CD14-positive monocyte (primary cell): Measurements from ENCODE around the gene ABCB7. TPM values are rescaled to one million over a fixed set of nuclear protein-coding genes. Genes with fewer than 3 reads are reported as not detected.

ENCODE experiments used
- DNase-seq, 3 donors: peaks; one replicate each; pipeline ENCODE4 v3.0.0-alpha.2; 2011 to 2022
- H2AFZ ChIP-seq: 2 replicates; pipeline ENCODE4 v1.6.0; 2012; ENCODE audit warnings: mild to moderate bottlenecking, low read depth, low read length, inconsistent platforms; ENCODE audit not compliant: insufficient read depth, poor library complexity, severe bottlenecking
- H3K27ac ChIP-seq, 2 donors: 1 replicate in 1 of 2; 2 replicates in 1 of 2; pipeline ENCODE4 v1.5.1; 2012 to 2013; ENCODE audit warnings: low read length in 2 of 2, control low read depth in 1 of 2, inconsistent platforms in 1 of 2, low read depth in 1 of 2, mild to moderate bottlenecking in 1 of 2
- H3K27me3 ChIP-seq, 2 donors: one replicate each; pipeline versions ENCODE4 v1.6.0 to v1.6.1; 2011 to 2013; ENCODE audit warnings: low read length in 2 of 2; ENCODE audit not compliant: control insufficient read depth in 2 of 2, insufficient read depth in 2 of 2
- H3K36me3 ChIP-seq, 2 donors: replicated peaks in 1 of 2; 1 replicate in 1 of 2; 2 replicates in 1 of 2; pipeline versions ENCODE4 v1.5.1 to v1.6.1; 2012 to 2013; ENCODE audit warnings: low read length in 2 of 2, control low read depth in 1 of 2, inconsistent platforms in 1 of 2, mild to moderate bottlenecking in 1 of 2; ENCODE audit not compliant: insufficient read depth in 2 of 2, control insufficient read depth in 1 of 2
- H3K4me1 ChIP-seq, 2 donors: 1 replicate in 1 of 2; 2 replicates in 1 of 2; pipeline versions ENCODE4 v1.5.1 to v1.6.1; 2012 to 2013; ENCODE audit warnings: low read length in 2 of 2, control low read depth in 1 of 2, inconsistent platforms in 1 of 2, mild to moderate bottlenecking in 1 of 2, moderate library complexity in 1 of 2; ENCODE audit not compliant: insufficient read depth in 2 of 2, control insufficient read depth in 1 of 2
- H3K4me2 ChIP-seq: replicated peaks from 2 replicates; pipeline ENCODE3; 2012; ENCODE audit warnings: low read length, moderate library complexity, mild to moderate bottlenecking; ENCODE audit not compliant: poor library complexity, severe bottlenecking; ENCODE audit errors: extremely low read depth
- H3K4me3 ChIP-seq, 3 experiments: fragments of 200-600 bp in 1 of 3; sonication (generic) in 1 of 3; replicated peaks in 1 of 3; 1 replicate in 2 of 3; 2 replicates in 1 of 3; pipeline ENCODE4 v1.5.1; 2011 to 2013; ENCODE audit warnings: low read length in 3 of 3, mild to moderate bottlenecking in 3 of 3, control low read depth in 2 of 3, low read depth in 2 of 3, inconsistent platforms in 1 of 3, moderate library complexity in 1 of 3
- H3K79me2 ChIP-seq: 2 replicates; pipeline ENCODE4 v1.6.0; 2012; ENCODE audit warnings: mild to moderate bottlenecking, control low read depth, inconsistent platforms, low read length, moderate library complexity; ENCODE audit not compliant: insufficient read depth
- H3K9ac ChIP-seq: 2 replicates; pipeline ENCODE4 v1.6.0; 2017; ENCODE audit warnings: low read length, mild to moderate bottlenecking; ENCODE audit not compliant: insufficient read depth, poor library complexity, severe bottlenecking
- H3K9me3 ChIP-seq, 2 donors: replicated peaks in 1 of 2; 1 replicate in 1 of 2; 2 replicates in 1 of 2; pipeline versions ENCODE4 v1.5.1 to v1.6.1; 2012 to 2013; ENCODE audit warnings: low read length in 2 of 2, control low read depth in 1 of 2; ENCODE audit not compliant: control insufficient read depth in 1 of 2, insufficient read depth in 1 of 2
- H4K20me1 ChIP-seq: 2 replicates; pipeline ENCODE4 v1.6.0; 2012; ENCODE audit warnings: mild to moderate bottlenecking, low read length, control low read depth, moderate library complexity; ENCODE audit not compliant: insufficient read depth
- H3K27ac Mint-ChIP-seq, 7 donors: one replicate each; pipeline ENCODE4 v1.8.0; 2020; ENCODE audit warnings: mild to moderate bottlenecking in 7 of 7, mixed read lengths in 7 of 7, moderate library complexity in 6 of 7, inconsistent platforms in 2 of 7
- H3K27me3 Mint-ChIP-seq, 3 donors: one replicate each; pipeline ENCODE4 v1.8.0; 2021 to 2022; ENCODE audit warnings: low read depth in 3 of 3, mild to moderate bottlenecking in 3 of 3, mixed read lengths in 3 of 3, moderate library complexity in 3 of 3, inconsistent platforms in 1 of 3
- H3K36me3 Mint-ChIP-seq, 2 donors: one replicate each; pipeline ENCODE4 v1.8.0; 2020; ENCODE audit warnings: mixed read lengths in 2 of 2, inconsistent platforms in 1 of 2, mild to moderate bottlenecking in 1 of 2
- H3K4me1 Mint-ChIP-seq: one replicate; pipeline ENCODE4 v1.8.0; 2020; ENCODE audit warnings: mild to moderate bottlenecking, mixed read lengths
- H3K4me3 Mint-ChIP-seq, 2 donors: one replicate each; pipeline ENCODE4 v1.8.0; 2020; ENCODE audit warnings: mild to moderate bottlenecking in 2 of 2, mixed read lengths in 2 of 2, moderate library complexity in 1 of 2
- H3K9me3 Mint-ChIP-seq, 7 donors: one replicate each; pipeline ENCODE4 v1.8.0; 2020 to 2022; ENCODE audit warnings: mixed read lengths in 7 of 7, mild to moderate bottlenecking in 6 of 7, moderate library complexity in 6 of 7, inconsistent platforms in 2 of 7
- CTCF ChIP-seq: fragments of 200-600 bp; IDR thresholded peaks from one replicate; pipeline ENCODE4 v1.8.0; 2022; ENCODE audit warnings: antibody characterized with exemption, mild to moderate bottlenecking
- WGBS: methylation state at CpG from one replicate; pipeline ENCODE4 v1.1.5; 2013; ENCODE audit warnings: missing lambda C conversion rate; ENCODE audit not compliant: insufficient coverage; 5-methylcytosine and 5-hydroxymethylcytosine counted together
- intact Hi-C, 2 donors: fragments of 100-400 bp; cut with micrococcal nuclease; formaldehyde crosslinking; loops; one replicate each; pipeline versions ENCODE4 v1.15.0 to v1.15.1; 2023
- polyA plus RNA-seq, 3 donors: library from polyadenylated mRNA; depleted of rRNA in 1 of 3; unstranded in 2 of 3; stranded (reverse) in 1 of 3; fragments of 300-500 nt in 2 of 3; fragments of >200 nt in 1 of 3; fragmentation: Illumina TruSeq in 2 of 3; gene quantifications; 1 replicate in 2 of 3; 2 replicates in 1 of 3; pipeline ENCODE4 v1.2.3, GENCODE V29; 2012 to 2021

ABCB7 gene
- polyA plus RNA-seq, 3 donors: 14.8 to 19.7 (median 18.5) TPM

- H3K36me3 ChIP-seq: no peaks in the 10 kb centered on the region
- peak overlapping the region; percentile 77 to 87 (median 78) for H3K4me3 ChIP-seq
- no CpG with 5 or more reads among the region's 6 CpGs for WGBS
- H3K79me2 ChIP-seq: peaks cover 35% of the 10 kb centered on the region
- H3K27me3 ChIP-seq: no peaks in the 10 kb centered on the region
- peaks cover 20% of the 10 kb centered on the region for H3K4me1 Mint-ChIP-seq
- H3K27ac ChIP-seq: peak overlapping the region; percentile 81 to 85
- no peaks in the 10 kb centered on the region for H4K20me1 ChIP-seq
- no peaks in the 10 kb centered on the region for H3K36me3 Mint-ChIP-seq
- H3K27me3 Mint-ChIP-seq: peaks cover 0 to 4% (median 1%) of the 10 kb centered on the region in 3 donors
- no peak for TF ChIP-seq CTCF
- H3K4me1 ChIP-seq: peaks cover 2 to 7% of the 10 kb centered on the region in 2 donors
- H3K9me3 Mint-ChIP-seq: peaks cover 0 to 6% (median 2%) of the 10 kb centered on the region in 7 donors
- peak overlapping the region; percentile 88 to 97 (median 95) for H3K27ac Mint-ChIP-seq
- no peaks in the 10 kb centered on the region for H3K9me3 ChIP-seq
- peak overlapping the region; percentile 71 for H3K4me2 ChIP-seq
- H2AFZ ChIP-seq: peak overlapping the region; percentile 85
- DNase-seq: no peak
- peak overlapping the region; percentile 89 to 99 for H3K4me3 Mint-ChIP-seq
- H3K9ac ChIP-seq: peak overlapping the region; percentile 79
- intact Hi-C loops: no loop called here
Observed at GRCh38 chrX:75155447-75155826, 646 bp downstream of the ABCB7 start.

- Histone ChIP-seq H3K4me3 (no peak overlapping the region), H2AFZ (no peak overlapping the region), H3K79me2 (peaks cover 36% of the 10 kb centered on the region), H3K4me1 (peaks cover 2 to 7% of the 10 kb centered on the region in 2 donors), H3K4me2 (peak overlapping the region; percentile 71), H3K36me3 (no peaks in the 10 kb centered on the region), H3K27ac (no peak overlapping the region), H4K20me1 (no peaks in the 10 kb centered on the region), H3K27me3 (no peaks in the 10 kb centered on the region), H3K9ac (no peak overlapping the region), H3K9me3 (no peaks in the 10 kb centered on the region)
- DNase-seq: no peak
- Mint-ChIP-seq H3K27ac (no peak overlapping the region), H3K4me1 (peaks cover 20% of the 10 kb centered on the region), H3K27me3 (peaks cover 0 to 4% (median 1%) of the 10 kb centered on the region in 3 donors), H3K4me3 (no peak overlapping the region), H3K9me3 (peaks cover 0 to 6% (median 2%) of the 10 kb centered on the region in 7 donors), H3K36me3 (no peaks in the 10 kb centered on the region)
- intact Hi-C loops: no loop called here
- TF ChIP-seq CTCF: no peak
- WGBS: no CpG with 5 or more reads among the region's 1 CpG
Observed at GRCh38 chrX:75154871-75155270, 1.2 kb downstream of the ABCB7 start.
